IMR-90 (cell line): Measurements from ENCODE around the gene IKZF4. TPM values are rescaled to one million over a fixed set of nuclear protein-coding genes. Genes with fewer than 3 reads are reported as not detected.

Experiments used
- ATAC-seq: fragments of 200-7000 bp; cut with Tn5 transposase; 2 replicates; pipeline ENCODE4 v1.9.1; 2020; ENCODE audit warnings: low read depth, mild to moderate bottlenecking, moderate library complexity
- BruUV-seq: library from RNA; stranded (reverse); fragments of 400-500 nt; replicated peaks from 2 replicates; lab custom pipeline; 2021; lab: Mats Ljungman, UMichigan
- CTCF ChIA-PET: fragments of 300-600 bp; formaldehyde crosslinking; extraction: SDS; loops from one replicate; lab custom pipeline; 2021; ENCODE audit warnings: antibody characterized with exemption; lab: Yijun Ruan, JAX
- POLR2A ChIA-PET: fragments of 300-600 bp; sonication (Branson Sonifier 250); formaldehyde crosslinking; loops from one replicate; lab custom pipeline; 2022; ENCODE audit warnings: antibody characterized with exemption; ENCODE audit not compliant: unreplicated experiment; lab: Charles Lee
- DNase-seq: peaks from one replicate; pipeline ENCODE4 v3.0.0; 2013
- H2AFZ ChIP-seq: replicated peaks from 2 replicates; pipeline ENCODE3; 2013; ENCODE audit warnings: low read length, mild to moderate bottlenecking; ENCODE audit not compliant: poor library complexity
- H2AK5ac ChIP-seq: 2 replicates; pipeline ENCODE4 v1.6.1; 2013; ENCODE audit warnings: low read depth, low read length, inconsistent platforms
- H2AK9ac ChIP-seq: replicated peaks from 2 replicates; pipeline ENCODE3; 2013; ENCODE audit warnings: mild to moderate bottlenecking, low read depth, low read length, moderate library complexity; ENCODE audit not compliant: poor library complexity
- H2BK120ac ChIP-seq: 2 replicates; pipeline ENCODE4 v1.6.1; 2013; ENCODE audit warnings: low read depth, low read length, inconsistent platforms
- H2BK15ac ChIP-seq: 3 replicates; pipeline ENCODE4 v1.6.1; 2013; ENCODE audit warnings: low read depth, low read length, inconsistent platforms
- H2BK20ac ChIP-seq: 2 replicates; pipeline ENCODE4 v1.6.1; 2013; ENCODE audit warnings: low read depth, mild to moderate bottlenecking, inconsistent platforms, low read length, moderate library complexity
- H2BK5ac ChIP-seq: 2 replicates; pipeline ENCODE4 v1.6.1; 2013; ENCODE audit warnings: mild to moderate bottlenecking, low read depth, low read length, inconsistent platforms; ENCODE audit not compliant: poor library complexity, severe bottlenecking
- H3K14ac ChIP-seq: replicated peaks from 2 replicates; pipeline ENCODE4 v1.6.1; 2013; ENCODE audit warnings: low read depth, low read length, inconsistent platforms
- H3K18ac ChIP-seq: 2 replicates; pipeline ENCODE4 v1.6.1; 2013; ENCODE audit warnings: low read depth, low read length, control low read depth
- H3K23ac ChIP-seq: 2 replicates; pipeline ENCODE4 v1.6.1; 2013; ENCODE audit warnings: low read depth, low read length, inconsistent platforms
- H3K27ac ChIP-seq: 2 replicates; pipeline ENCODE4 v1.5.1; 2013; ENCODE audit warnings: mild to moderate bottlenecking, control low read depth, low read length; ENCODE audit not compliant: insufficient read depth
- H3K27me3 ChIP-seq: 2 replicates; pipeline ENCODE4 v1.6.1; 2013; ENCODE audit warnings: low read length; ENCODE audit not compliant: control insufficient read depth, insufficient read depth
- H3K36me3 ChIP-seq: 2 replicates; pipeline ENCODE4 v1.6.1; 2013; ENCODE audit warnings: low read length, mixed read lengths; ENCODE audit not compliant: control insufficient read depth, insufficient read depth
- H3K4ac ChIP-seq: 2 replicates; pipeline ENCODE4 v1.6.1; 2013; ENCODE audit warnings: low read depth, low read length, inconsistent platforms
- H3K4me1 ChIP-seq: 2 replicates; pipeline ENCODE4 v1.6.1; 2013; ENCODE audit warnings: low read length, mixed read lengths; ENCODE audit not compliant: control insufficient read depth, insufficient read depth
- H3K4me2 ChIP-seq: 2 replicates; pipeline ENCODE4 v1.6.1; 2013; ENCODE audit warnings: low read depth, mild to moderate bottlenecking, control low read depth, low read length, moderate library complexity
- H3K4me3 ChIP-seq: 2 replicates; pipeline ENCODE4 v1.5.1; 2013; ENCODE audit warnings: low read depth, mild to moderate bottlenecking, control low read depth, low read length, moderate library complexity; ENCODE audit not compliant: insufficient read depth
- H3K56ac ChIP-seq: 2 replicates; pipeline ENCODE4 v1.6.1; 2013; ENCODE audit warnings: low read length, inconsistent platforms; ENCODE audit not compliant: insufficient read depth; ENCODE audit errors: extremely low read depth
- H3K79me1 ChIP-seq, 2 experiments: 2 replicates each; pipeline ENCODE4 v1.6.1; 2013; ENCODE audit warnings: low read length in 2 of 2, inconsistent platforms in 1 of 2, low read depth in 1 of 2
- H3K9ac ChIP-seq: 2 replicates; pipeline ENCODE4 v1.6.1; 2013; ENCODE audit warnings: low read depth, low read length, control low read depth
- H3K9me1 ChIP-seq: 2 replicates; pipeline ENCODE4 v1.6.1; 2013; ENCODE audit warnings: low read length, inconsistent platforms; ENCODE audit not compliant: insufficient read depth
- H3K9me3 ChIP-seq: 2 replicates; pipeline ENCODE4 v1.6.1; 2013; ENCODE audit warnings: low read length; ENCODE audit not compliant: control insufficient read depth, insufficient read depth
- H4K20me1 ChIP-seq: 2 replicates; pipeline ENCODE4 v1.6.1; 2013; ENCODE audit warnings: low read length, inconsistent platforms; ENCODE audit not compliant: insufficient read depth
- H4K5ac ChIP-seq: 2 replicates; pipeline ENCODE4 v1.6.1; 2013; ENCODE audit warnings: mild to moderate bottlenecking, low read depth, low read length, control low read depth
- H4K8ac ChIP-seq, 2 experiments: 2 replicates each; pipeline ENCODE4 v1.6.1; 2013; ENCODE audit warnings: low read depth in 2 of 2, low read length in 2 of 2, control low read depth in 1 of 2, inconsistent platforms in 1 of 2
- H4K91ac ChIP-seq: 2 replicates; pipeline ENCODE4 v1.6.1; 2013; ENCODE audit warnings: low read depth, low read length, inconsistent platforms; ENCODE audit not compliant: insufficient read depth
- BHLHE40 ChIP-seq: fragments of 150-350 bp; IDR thresholded peaks from 2 replicates; pipeline ENCODE4 v1.6.1; 2016; ENCODE audit warnings: mild to moderate bottlenecking, low read depth, low read length
- CEBPB ChIP-seq: IDR thresholded peaks from 2 replicates; pipeline ENCODE4 v1.6.1; 2012; ENCODE audit warnings: low read depth, low read length, improper control_type of control experiment
- FOS ChIP-seq: fragments of 150-350 bp; IDR thresholded peaks from 2 replicates; pipeline ENCODE4 v1.6.1; 2016; ENCODE audit warnings: low read depth, low read length
- MAFK ChIP-seq: IDR thresholded peaks from 2 replicates; pipeline ENCODE4 v1.6.1; 2012; ENCODE audit warnings: low read depth, low read length, improper control_type of control experiment
- MXI1 ChIP-seq: IDR thresholded peaks from 2 replicates; pipeline ENCODE4 v1.6.1; 2012; ENCODE audit warnings: low read depth, mild to moderate bottlenecking, low read length, moderate library complexity, borderline replicate concordance
- NFE2L2 ChIP-seq: fragments of 150-350 bp; IDR thresholded peaks from 2 replicates; pipeline ENCODE4 v1.6.1; 2016; ENCODE audit warnings: low read depth, mild to moderate bottlenecking, low read length
- POLR2A ChIP-seq: IDR thresholded peaks from 2 replicates; pipeline ENCODE4 v1.6.1; 2012; ENCODE audit warnings: mild to moderate bottlenecking, low read depth, low read length
- RAD21 ChIP-seq: IDR thresholded peaks from 2 replicates; pipeline ENCODE4 v1.6.1; 2012; ENCODE audit warnings: low read length, improper control_type of control experiment
- RFX5 ChIP-seq: IDR thresholded peaks from 2 replicates; pipeline ENCODE4 v1.8.0; 2012; ENCODE audit warnings: low read depth, mild to moderate bottlenecking, low read length, moderate library complexity
- SMC3 ChIP-seq: fragments of 150-350 bp; IDR thresholded peaks from 2 replicates; pipeline ENCODE4 v1.6.1; 2016; ENCODE audit warnings: low read depth, mild to moderate bottlenecking, antibody characterized with exemption, low read length, moderate library complexity
- WGBS, 2 experiments: methylation state at CpG; one replicate each; pipeline versions ENCODE4 v1.1.5 to v1.1.7; 2013; ENCODE audit warnings: missing lambda C conversion rate in 2 of 2; ENCODE audit not compliant: insufficient read length in 1 of 2; ENCODE audit errors: extremely low coverage in 2 of 2; 5-methylcytosine and 5-hydroxymethylcytosine counted together
- dilution Hi-C: fragments of 300-500 bp; cut with HindIII; formaldehyde crosslinking; loops from one replicate; pipeline ENCODE4 v1.14.3; 2018; ENCODE audit warnings: low sequenced_read_pairs; ENCODE audit not compliant: unreplicated experiment
- in situ Hi-C: fragments of 300-500 bp; cut with MboI; formaldehyde crosslinking; loops from 3 replicates; pipeline ENCODE4 v1.14.3; 2019; ENCODE audit warnings: low sequenced_read_pairs, inconsistent platforms, mixed read lengths
- intact Hi-C: fragments of 100-400 bp; cut with micrococcal nuclease; formaldehyde crosslinking; loops from 2 replicates; pipeline ENCODE4 v1.10.0; 2022
- polyA plus RNA-seq, 3 experiments: library from polyadenylated mRNA; depleted of rRNA; stranded (reverse); fragments of >200 nt; gene quantifications; 2 replicates each; pipeline ENCODE4 v1.2.3, GENCODE V29; 2012; ENCODE audit warnings: low replicate concordance in 1 of 3
- total RNA-seq: library from RNA; depleted of rRNA; stranded (reverse); fragments of >200 nt; gene quantifications from 2 replicates; pipeline ENCODE4 v1.2.3, GENCODE V29; 2012
- TF ChIP-seq, protein P1 (sequence below): fragments of 150-350 bp; IDR thresholded peaks from 2 replicates; pipeline ENCODE4 v1.6.1; 2016; ENCODE audit warnings: low read depth, mild to moderate bottlenecking, low read length, moderate library complexity, borderline replicate concordance
- TF ChIP-seq, protein P2 (sequence below): fragments of 150-350 bp; IDR thresholded peaks from 2 replicates; pipeline ENCODE4 v1.6.1; 2017; ENCODE audit warnings: mild to moderate bottlenecking, antibody characterized with exemption, low read length, low read depth
- TF ChIP-seq, protein P3 (sequence below): conservative IDR thresholded peaks from 2 replicates; pipeline ENCODE4 v1.5.1; 2012; ENCODE audit warnings: mild to moderate bottlenecking, low read depth, low read length, improper control_type of control experiment

The IKZF4 gene
- total and polyA plus RNA-seq, 2 of the 4 experiments (the other 2 are of a cell fraction) = 1.8 to 7.1 TPM

DNA sequence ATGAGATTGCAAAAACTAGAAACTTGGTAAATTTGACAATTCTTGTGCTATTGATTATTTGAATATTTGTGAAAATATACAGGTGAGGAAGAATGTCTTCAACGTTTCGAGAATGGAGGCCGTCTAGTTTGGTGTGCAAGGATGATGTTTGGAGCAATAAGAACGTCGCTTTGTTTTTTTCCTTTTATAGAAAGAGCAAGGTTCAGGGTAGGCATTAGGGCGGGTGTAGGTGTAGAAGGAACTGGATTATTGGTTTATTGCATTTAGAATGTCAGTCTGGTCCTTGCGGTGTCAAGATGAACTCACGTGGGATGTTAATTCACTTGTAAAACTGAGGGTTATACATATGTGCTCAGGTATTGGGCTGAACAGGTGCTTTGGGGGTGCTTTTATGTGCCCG, 22.0 kb downstream of the IKZF4 start:
- peak overlapping the region; percentile 99 for H3K4me2 ChIP-seq
- no peak overlapping the region for H2BK20ac ChIP-seq
- ChIA-PET CTCF (no interaction called here), POLR2A (no interaction called here)
- H2AK9ac ChIP-seq = no peak overlapping the region
- no peak overlapping the region for H4K5ac ChIP-seq
- no peak overlapping the region for H2BK120ac ChIP-seq
- intact Hi-C loops = loop anchor here (5.0 to 10.0 kb wide), 2 partner anchors 228 to 306 kb away; partner anchors contain the start of genes ORMDL2 and SARNP
- in situ Hi-C loops = no loop called here
- no peak overlapping the region for H2BK5ac ChIP-seq
- H3K23ac ChIP-seq = peak overlapping the region; percentile 94
- H3K27ac ChIP-seq = no peak overlapping the region
- H3K9me1 ChIP-seq = no peaks in the 10 kb centered on the region
- H3K27me3 ChIP-seq = no peaks in the 10 kb centered on the region
- no peak overlapping the region for H2AFZ ChIP-seq
- peak overlapping the region; percentile 100; the same call in 1 of the 2 replicates for H3K56ac ChIP-seq
- no peak overlapping the region for H2BK15ac ChIP-seq
- ATAC-seq = no peak
- dilution Hi-C loops = no loop called here
- H3K14ac ChIP-seq = peak overlapping the region; percentile 97; the same call in 1 of the 2 replicates
- no peaks in the 10 kb centered on the region for H3K9me3 ChIP-seq
- no TSS peak for BruUV-seq
- peaks cover 28% of the 10 kb centered on the region for H4K20me1 ChIP-seq
- peak overlapping the region; percentile 93 for H3K4me3 ChIP-seq
- H3K4me1 ChIP-seq = no peaks in the 10 kb centered on the region; the same call in 1 of the 2 replicates
- no peak overlapping the region for H3K4ac ChIP-seq
- H3K18ac ChIP-seq = no peak overlapping the region
- peaks cover 22% of the 10 kb centered on the region for H3K36me3 ChIP-seq
- no peak overlapping the region for H4K91ac ChIP-seq
- peak overlapping the region; percentile 97; the same call in 1 of the 2 replicates for H3K9ac ChIP-seq
- DNase-seq = no peak
- TF ChIP-seq BHLHE40 = no peak
- TF ChIP-seq RAD21 = no peak
- no peak for TF ChIP-seq MXI1
- TF ChIP-seq, protein P1, sequence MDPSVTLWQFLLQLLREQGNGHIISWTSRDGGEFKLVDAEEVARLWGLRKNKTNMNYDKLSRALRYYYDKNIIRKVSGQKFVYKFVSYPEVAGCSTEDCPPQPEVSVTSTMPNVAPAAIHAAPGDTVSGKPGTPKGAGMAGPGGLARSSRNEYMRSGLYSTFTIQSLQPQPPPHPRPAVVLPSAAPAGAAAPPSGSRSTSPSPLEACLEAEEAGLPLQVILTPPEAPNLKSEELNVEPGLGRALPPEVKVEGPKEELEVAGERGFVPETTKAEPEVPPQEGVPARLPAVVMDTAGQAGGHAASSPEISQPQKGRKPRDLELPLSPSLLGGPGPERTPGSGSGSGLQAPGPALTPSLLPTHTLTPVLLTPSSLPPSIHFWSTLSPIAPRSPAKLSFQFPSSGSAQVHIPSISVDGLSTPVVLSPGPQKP = no peak
- TF ChIP-seq FOS = no peak
- TF ChIP-seq, protein P2, sequence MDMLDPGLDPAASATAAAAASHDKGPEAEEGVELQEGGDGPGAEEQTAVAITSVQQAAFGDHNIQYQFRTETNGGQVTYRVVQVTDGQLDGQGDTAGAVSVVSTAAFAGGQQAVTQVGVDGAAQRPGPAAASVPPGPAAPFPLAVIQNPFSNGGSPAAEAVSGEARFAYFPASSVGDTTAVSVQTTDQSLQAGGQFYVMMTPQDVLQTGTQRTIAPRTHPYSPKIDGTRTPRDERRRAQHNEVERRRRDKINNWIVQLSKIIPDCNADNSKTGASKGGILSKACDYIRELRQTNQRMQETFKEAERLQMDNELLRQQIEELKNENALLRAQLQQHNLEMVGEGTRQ = no peak
- TF ChIP-seq POLR2A = no peak
- TF ChIP-seq, protein P3, sequence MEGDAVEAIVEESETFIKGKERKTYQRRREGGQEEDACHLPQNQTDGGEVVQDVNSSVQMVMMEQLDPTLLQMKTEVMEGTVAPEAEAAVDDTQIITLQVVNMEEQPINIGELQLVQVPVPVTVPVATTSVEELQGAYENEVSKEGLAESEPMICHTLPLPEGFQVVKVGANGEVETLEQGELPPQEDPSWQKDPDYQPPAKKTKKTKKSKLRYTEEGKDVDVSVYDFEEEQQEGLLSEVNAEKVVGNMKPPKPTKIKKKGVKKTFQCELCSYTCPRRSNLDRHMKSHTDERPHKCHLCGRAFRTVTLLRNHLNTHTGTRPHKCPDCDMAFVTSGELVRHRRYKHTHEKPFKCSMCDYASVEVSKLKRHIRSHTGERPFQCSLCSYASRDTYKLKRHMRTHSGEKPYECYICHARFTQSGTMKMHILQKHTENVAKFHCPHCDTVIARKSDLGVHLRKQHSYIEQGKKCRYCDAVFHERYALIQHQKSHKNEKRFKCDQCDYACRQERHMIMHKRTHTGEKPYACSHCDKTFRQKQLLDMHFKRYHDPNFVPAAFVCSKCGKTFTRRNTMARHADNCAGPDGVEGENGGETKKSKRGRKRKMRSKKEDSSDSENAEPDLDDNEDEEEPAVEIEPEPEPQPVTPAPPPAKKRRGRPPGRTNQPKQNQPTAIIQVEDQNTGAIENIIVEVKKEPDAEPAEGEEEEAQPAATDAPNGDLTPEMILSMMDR = no peak
- no peak for TF ChIP-seq RFX5
- TF ChIP-seq MAFK = no peak
- TF ChIP-seq CEBPB = no peak
- TF ChIP-seq NFE2L2 = no peak
- TF ChIP-seq SMC3 = no peak
- 0 out of 4 replicates have a peak overlapping the region, but pooled peaks of 1 of the 2 experiments have one; percentile 5 for H4K8ac ChIP-seq
- H3K79me1 ChIP-seq = peaks cover 9 to 38% of the 10 kb centered on the region in 2 experiments
- H2AK5ac ChIP-seq = 0 out of 2 replicates have a peak overlapping the region, but pooled peaks have one; percentile 3
- WGBS, 2 experiments = 48% methylated on average over 7 of the region's 9 CpGs; no CpG with 5 or more reads in 1 of the 2 experiments
